ENCODE data around the gene NLGN4X.

NLGN4X gene

GRCh38 chrX:6203462-6204215, 25.0 kb downstream of the NLGN4X start:
- H3K27ac ChIP-seq: no peak overlapping the region
- ChIA-PET CTCF (no interaction called here), POLR2A (ENCODE audit: low non-redundant PET) (no interaction called here)
- TF ChIP-seq, protein P1, sequence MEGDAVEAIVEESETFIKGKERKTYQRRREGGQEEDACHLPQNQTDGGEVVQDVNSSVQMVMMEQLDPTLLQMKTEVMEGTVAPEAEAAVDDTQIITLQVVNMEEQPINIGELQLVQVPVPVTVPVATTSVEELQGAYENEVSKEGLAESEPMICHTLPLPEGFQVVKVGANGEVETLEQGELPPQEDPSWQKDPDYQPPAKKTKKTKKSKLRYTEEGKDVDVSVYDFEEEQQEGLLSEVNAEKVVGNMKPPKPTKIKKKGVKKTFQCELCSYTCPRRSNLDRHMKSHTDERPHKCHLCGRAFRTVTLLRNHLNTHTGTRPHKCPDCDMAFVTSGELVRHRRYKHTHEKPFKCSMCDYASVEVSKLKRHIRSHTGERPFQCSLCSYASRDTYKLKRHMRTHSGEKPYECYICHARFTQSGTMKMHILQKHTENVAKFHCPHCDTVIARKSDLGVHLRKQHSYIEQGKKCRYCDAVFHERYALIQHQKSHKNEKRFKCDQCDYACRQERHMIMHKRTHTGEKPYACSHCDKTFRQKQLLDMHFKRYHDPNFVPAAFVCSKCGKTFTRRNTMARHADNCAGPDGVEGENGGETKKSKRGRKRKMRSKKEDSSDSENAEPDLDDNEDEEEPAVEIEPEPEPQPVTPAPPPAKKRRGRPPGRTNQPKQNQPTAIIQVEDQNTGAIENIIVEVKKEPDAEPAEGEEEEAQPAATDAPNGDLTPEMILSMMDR (conservative IDR thresholded peaks at IDR 0.05; ENCODE audit: low read depth): no peak
- no peak for DNase-seq (ENCODE audit: low spot score)

- ChIA-PET POLR2A (ENCODE audit: low non-redundant PET) (no interaction called here), CTCF (interaction anchor here (0.6 kb wide), 1 partner anchor 9 kb away, joined by 3 read pairs; no protein-coding TSS in a partner anchor)
- TF ChIP-seq, protein P1 (conservative IDR thresholded peaks at IDR 0.05; ENCODE audit: low read depth): no peak
- DNase-seq (ENCODE audit: low spot score): no peak
- no peak overlapping the region for H3K27ac ChIP-seq
These were observed 29.2 kb downstream of the NLGN4X start for GRCh38 chrX:6199486-6199885.

DNA sequence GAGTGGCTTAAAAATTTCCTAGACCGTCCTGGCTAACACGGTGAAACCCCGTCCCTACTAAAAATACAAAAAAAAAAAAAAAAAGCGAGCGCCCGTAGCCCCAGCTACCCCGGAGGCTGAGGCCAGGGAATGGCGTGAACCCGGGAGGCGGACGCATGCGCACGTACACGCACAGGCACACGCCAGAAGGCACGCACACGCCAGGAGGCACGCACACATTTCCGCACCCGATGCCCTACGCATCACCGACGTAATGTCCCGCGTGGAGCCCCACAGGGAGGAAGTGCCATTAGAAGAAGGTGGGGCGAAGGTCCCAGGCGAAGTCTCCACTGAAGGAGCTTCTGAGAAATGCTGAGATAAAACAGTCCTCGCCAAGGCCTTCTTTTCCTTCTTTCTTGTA, 41.4 kb downstream of the NLGN4X start:
- DNase-seq (ENCODE audit: low spot score): no peak
- CTCF ChIA-PET: interaction anchor here (0.5 kb wide), 1 partner anchor 21 kb away, joined by 3 read pairs; no protein-coding TSS in a partner anchor
- POLR2A ChIA-PET (ENCODE audit: low non-redundant PET): no interaction called here
- H3K27ac ChIP-seq: no peak overlapping the region
- TF ChIP-seq, protein P1 (conservative IDR thresholded peaks at IDR 0.05; ENCODE audit: low read depth): no peak

DNA sequence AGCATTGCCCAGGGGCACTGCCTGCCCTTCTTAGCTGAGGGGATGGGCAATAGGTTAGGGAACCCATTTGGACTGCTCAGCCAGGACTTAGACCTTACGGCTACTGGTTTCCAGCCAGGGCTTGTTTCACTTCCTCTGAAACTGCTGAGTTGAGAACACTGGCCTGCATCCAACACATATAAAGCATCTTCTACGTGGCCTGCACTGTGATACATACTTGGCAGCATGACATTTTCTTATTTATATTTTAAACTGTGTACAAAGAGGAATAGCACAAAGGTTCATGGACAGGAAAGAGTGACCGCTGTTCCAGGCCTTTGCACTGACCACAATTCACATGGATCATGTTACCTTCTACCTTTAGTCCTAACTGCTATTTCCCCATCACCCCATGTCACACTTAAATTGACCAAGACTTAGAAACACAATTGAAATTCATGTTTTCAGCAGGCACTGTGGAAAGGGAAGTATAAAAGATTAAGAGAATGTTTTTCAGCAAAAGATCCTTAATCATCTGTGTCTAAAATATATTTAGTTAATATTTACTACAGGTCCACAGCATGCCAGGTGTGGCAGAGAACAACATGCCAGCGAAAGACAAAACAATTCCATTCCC, 43.7 kb downstream of the NLGN4X start:
- TF ChIP-seq, protein P1 (conservative IDR thresholded peaks at IDR 0.05; ENCODE audit: low read depth): no peak
- DNase-seq (ENCODE audit: low spot score): no peak
- POLR2A ChIA-PET (ENCODE audit: low non-redundant PET): no interaction called here
- CTCF ChIA-PET: no interaction called here
- no peak overlapping the region for H3K27ac ChIP-seq

DNA sequence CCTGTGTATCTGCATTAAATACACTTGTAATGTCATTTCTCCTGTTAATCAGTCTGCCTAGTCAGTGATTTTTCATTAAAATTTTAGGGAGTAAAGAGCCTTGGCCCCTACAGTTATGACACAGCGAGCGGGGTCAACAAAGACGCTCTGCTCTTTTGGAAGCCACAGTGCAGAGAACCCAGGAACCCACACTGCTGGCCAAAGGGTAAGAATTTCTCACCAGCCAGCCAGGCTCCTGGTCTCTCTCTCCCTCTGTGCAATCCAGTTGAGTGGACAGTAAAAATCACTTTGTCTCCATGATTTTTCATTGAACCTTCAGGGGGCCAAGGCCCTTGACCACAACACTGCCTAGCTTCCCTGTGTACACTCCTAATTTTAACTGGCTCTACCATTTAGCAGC, 52.8 kb downstream of the NLGN4X start:
- CTCF ChIA-PET: no interaction called here
- no peak overlapping the region for H3K27ac ChIP-seq
- TF ChIP-seq, protein P1 (conservative IDR thresholded peaks at IDR 0.05; ENCODE audit: low read depth): no peak
- no peak for DNase-seq (ENCODE audit: low spot score)
- POLR2A ChIA-PET (ENCODE audit: low non-redundant PET): no interaction called here

GRCh38 chrX:6170424-6170823, 58.2 kb downstream of the NLGN4X start:
- ChIA-PET POLR2A (ENCODE audit: low non-redundant PET) (no interaction called here), CTCF (no interaction called here)
- no peak overlapping the region for H3K27ac ChIP-seq
- TF ChIP-seq, protein P1 (conservative IDR thresholded peaks at IDR 0.05; ENCODE audit: low read depth): no peak
- no peak for DNase-seq (ENCODE audit: low spot score)

Measured in RWPE1 (cell line).